ENCODE data around the gene AARS2.
A peak's percentile ranks its signal among the peaks of the same experiment; 100 is the strongest.

The AARS2 gene

GRCh38 chr6:44309092-44309491 is 4.1 kb downstream of the AARS2 start:
- no peak for DNase-seq (ENCODE audit: low read depth)

GRCh38 chr6:44307217-44307616 is 5.9 kb downstream of the AARS2 start:
- no peak overlapping the region for H3K4me3 ChIP-seq (ENCODE audit: control insufficient read depth, low read depth, low read length)
- DNase-seq (ENCODE audit: low read depth): no peak
- TF ChIP-seq CTCF (IDR thresholded peaks at IDR 0.05; ENCODE audit: control insufficient read depth, insufficient read depth, low read depth, low read length, missing control alignments): no peak

More at GRCh38 chr6:44309092-44309491, 4.1 kb downstream of the AARS2 start:
- TF ChIP-seq CTCF (IDR thresholded peaks at IDR 0.05; ENCODE audit: control insufficient read depth, insufficient read depth, low read depth, low read length, missing control alignments): no peak
- no peak overlapping the region for H3K4me3 ChIP-seq (ENCODE audit: control insufficient read depth, low read depth, low read length)

- no peak overlapping the region for H3K4me3 ChIP-seq (ENCODE audit: control insufficient read depth, low read depth, low read length)
- no peak for TF ChIP-seq CTCF (IDR thresholded peaks at IDR 0.05; ENCODE audit: control insufficient read depth, insufficient read depth, low read depth, low read length, missing control alignments)
- no peak for DNase-seq (ENCODE audit: low read depth)
Measured at GRCh38 chr6:44306710-44307109, 6.4 kb downstream of the AARS2 start.

- H3K4me3 ChIP-seq (ENCODE audit: control insufficient read depth, low read depth, low read length): no peak overlapping the region
- no peak for TF ChIP-seq CTCF (IDR thresholded peaks at IDR 0.05; ENCODE audit: control insufficient read depth, insufficient read depth, low read depth, low read length, missing control alignments)
- no peak for DNase-seq (ENCODE audit: low read depth)
Measured at GRCh38 chr6:44305200-44305725, 7.9 kb downstream of the AARS2 start.

- DNase-seq (ENCODE audit: low read depth): no peak
- TF ChIP-seq CTCF (IDR thresholded peaks at IDR 0.05; ENCODE audit: control insufficient read depth, insufficient read depth, low read depth, low read length, missing control alignments): peak; percentile 74
Measured at GRCh38 chr6:44304282-44305199, 8.6 kb downstream of the AARS2 start.

GRCh38 chr6:44303842-44304241 is 9.3 kb downstream of the AARS2 start:
- no peak overlapping the region for H3K4me3 ChIP-seq (ENCODE audit: control insufficient read depth, low read depth, low read length)
- TF ChIP-seq CTCF (IDR thresholded peaks at IDR 0.05; ENCODE audit: control insufficient read depth, insufficient read depth, low read depth, low read length, missing control alignments): no peak
- DNase-seq (ENCODE audit: low read depth): no peak

More at GRCh38 chr6:44304282-44305199, 8.6 kb downstream of the AARS2 start:
- H3K4me3 ChIP-seq (ENCODE audit: control insufficient read depth, low read depth, low read length): no peak overlapping the region

All from AG09309 (cell line).